HG02885 (cell line): ENCODE data around the gene TRIM34.
"Not testable (repeated sequence)": the region's sequence is repeated elsewhere in the genome, so short reads cannot be mapped to it uniquely, and the experiment has no call there.

Source experiments
- ATAC-seq: cut with Tn5 transposase; IDR thresholded peaks from one replicate; pipeline ENCODE4 v1.9.1; 2021; ENCODE audit warnings: mild to moderate bottlenecking; ENCODE audit not compliant: unreplicated experiment, poor library complexity

Gene TRIM34, protein sequence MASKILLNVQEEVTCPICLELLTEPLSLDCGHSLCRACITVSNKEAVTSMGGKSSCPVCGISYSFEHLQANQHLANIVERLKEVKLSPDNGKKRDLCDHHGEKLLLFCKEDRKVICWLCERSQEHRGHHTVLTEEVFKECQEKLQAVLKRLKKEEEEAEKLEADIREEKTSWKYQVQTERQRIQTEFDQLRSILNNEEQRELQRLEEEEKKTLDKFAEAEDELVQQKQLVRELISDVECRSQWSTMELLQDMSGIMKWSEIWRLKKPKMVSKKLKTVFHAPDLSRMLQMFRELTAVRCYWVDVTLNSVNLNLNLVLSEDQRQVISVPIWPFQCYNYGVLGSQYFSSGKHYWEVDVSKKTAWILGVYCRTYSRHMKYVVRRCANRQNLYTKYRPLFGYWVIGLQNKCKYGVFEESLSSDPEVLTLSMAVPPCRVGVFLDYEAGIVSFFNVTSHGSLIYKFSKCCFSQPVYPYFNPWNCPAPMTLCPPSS

DNA sequence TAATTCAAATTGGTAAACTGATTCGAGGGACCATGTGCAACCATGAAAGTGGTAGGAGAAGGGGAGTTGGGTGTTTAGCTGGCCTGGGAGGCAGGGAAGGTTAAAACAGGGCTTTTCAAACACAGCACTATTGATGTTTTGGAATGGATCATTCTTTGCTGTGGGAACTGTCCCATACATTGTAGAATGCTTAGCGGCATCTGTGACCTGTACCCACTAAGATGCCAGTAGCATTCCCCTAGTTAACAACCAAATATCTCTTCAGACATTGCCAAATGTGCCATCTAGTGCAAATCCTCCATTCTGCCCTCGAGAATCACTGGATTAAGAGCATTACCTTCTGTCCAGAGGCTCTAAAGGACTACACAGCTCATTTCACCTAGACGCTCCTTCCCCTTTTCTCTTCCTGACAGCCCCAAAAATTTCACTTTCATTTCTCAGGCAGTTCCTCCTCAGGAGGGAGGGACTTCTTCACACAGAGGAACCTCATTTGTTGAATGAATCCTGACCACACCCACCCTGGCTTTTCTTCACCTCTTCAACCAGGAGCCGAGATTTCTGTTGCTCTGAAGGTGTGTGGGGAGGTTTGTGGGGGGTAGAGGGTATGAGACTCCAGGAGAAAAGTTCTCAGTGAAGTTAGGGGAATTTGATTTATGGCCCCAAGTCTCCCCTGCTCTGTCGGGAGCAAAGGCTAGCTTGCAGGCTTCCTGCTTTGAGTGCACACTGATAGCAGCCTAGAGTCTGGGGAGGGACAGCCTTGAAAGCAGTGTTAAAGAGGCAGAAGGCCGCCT is at the start of gene TRIM34:
TSS of gene TRIM34 (plus strand) at position 513 of the 791 bp plus-strand sequence. CDS start 7,331 bp downstream, outside the sequence.
- ATAC-seq, result peak; percentile 96

DNA sequence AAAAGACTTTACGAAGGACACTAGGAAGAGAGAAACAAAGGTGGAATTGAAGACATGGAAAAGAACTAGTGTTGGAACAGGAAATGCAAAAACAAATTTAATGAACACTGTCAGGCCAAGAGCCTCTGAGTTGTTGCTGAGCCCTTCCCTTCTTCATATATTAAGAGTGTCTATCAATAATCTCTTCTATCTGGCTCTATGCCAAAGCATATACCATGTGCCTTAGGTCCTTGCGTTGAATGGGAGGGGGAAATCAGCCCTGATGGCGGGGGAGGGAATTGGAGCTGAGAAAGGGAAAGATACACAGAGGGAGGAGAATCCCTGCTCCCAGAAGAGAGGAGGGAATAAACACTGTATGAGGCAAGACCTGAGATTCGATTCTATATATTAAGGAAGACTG is 49.6 kb upstream of the TRIM34 start:
- no peak for ATAC-seq

- ATAC-seq, result no peak
Observed at GRCh38 chr11:5577101-5577500, 47.7 kb upstream of the TRIM34 start.

DNA sequence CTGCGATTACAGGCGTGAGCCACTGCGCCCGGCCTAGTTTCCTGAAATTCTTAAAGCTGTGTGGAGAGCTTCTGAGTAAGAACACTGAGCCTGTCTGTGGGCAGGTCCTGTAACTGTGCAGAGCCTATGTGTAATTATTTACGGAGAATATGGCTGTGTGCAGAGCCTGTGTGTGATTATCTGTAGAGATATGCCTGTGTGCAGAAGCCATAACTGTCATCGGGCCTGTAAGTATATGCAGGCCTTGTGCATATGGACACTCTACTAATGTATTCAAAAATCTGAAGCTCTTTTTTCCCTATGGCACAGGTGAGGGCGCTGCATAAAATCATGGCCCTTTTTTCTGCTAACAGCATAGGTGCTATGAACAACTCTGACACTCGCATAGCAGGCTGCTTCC is 44.2 kb upstream of the TRIM34 start, which contains the start of gene OR52B6:
TSS of gene OR52B6 (plus strand) at position 301 of the 400 bp plus-strand sequence. CDS start at position 301, 0 bp downstream.
- no peak for ATAC-seq

DNA sequence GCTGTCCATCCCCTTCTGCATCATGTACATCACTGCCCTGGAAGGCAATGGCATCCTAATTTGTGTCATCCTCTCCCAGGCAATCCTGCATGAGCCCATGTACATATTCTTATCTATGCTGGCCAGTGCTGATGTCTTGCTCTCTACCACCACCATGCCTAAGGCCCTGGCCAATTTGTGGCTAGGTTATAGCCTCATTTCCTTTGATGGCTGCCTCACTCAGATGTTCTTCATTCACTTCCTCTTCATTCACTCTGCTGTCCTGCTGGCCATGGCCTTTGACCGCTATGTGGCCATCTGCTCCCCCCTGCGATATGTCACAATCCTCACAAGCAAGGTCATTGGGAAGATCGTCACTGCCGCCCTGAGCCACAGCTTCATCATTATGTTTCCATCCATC is 43.8 kb upstream of the TRIM34 start:
- no peak for ATAC-seq

GRCh38 chr11:5584458-5584857 is 40.3 kb upstream of the TRIM34 start:
- not testable (repeated sequence) for ATAC-seq

GRCh38 chr11:5589906-5590305 is 34.9 kb upstream of the TRIM34 start:
- ATAC-seq, result not testable (repeated sequence)

DNA sequence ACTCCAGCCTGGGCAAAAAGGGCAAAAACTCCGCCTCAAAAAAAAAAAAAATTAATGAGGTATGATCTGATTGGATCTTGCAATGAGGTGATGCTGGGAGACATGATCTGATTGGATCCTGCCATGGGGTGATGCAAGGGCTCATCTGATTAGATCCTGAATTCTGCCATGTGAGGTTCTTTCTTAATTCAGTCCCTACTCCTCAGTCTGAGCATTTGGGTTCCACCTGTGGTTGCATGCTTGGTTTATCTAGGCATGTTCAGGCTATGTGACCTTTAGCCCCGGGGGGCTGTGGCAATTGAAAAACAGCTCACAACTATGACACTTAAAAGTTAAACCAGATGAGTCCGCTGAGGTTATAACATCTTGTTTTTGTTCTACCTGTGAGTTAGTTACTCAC is 33.2 kb upstream of the TRIM34 start:
- ATAC-seq, result no peak

DNA sequence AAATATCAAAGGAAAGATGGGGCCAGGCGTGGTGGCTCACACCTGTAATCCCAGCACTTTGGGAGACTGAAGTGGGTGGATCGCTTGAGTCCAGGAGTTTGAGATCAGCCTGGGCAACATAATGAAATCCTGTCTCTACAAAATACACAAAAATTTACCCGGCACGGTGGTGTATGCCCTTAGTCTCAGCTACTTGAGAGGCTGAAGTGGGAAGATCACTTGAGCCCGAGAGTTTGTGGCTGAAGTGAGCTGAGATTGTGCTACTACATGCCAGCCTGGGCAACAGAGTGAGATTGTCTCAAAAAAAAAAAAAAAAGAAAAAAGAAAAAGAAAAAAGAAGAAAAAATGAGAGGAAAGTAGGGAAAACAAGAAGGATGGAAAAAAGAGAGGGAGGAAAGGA is 32.2 kb upstream of the TRIM34 start:
- ATAC-seq, result no peak

- ATAC-seq, result no peak
Observed at GRCh38 chr11:5593146-5593545, 31.7 kb upstream of the TRIM34 start.

GRCh38 chr11:5596607-5597201 is 28.1 kb upstream of the TRIM34 start, which contains the start of gene TRIM6:
TRIM6 (plus strand) TSS chr11:5596637; CDS start chr11:5596898, 261 bp downstream.
- peak; percentile 34 for ATAC-seq

DNA sequence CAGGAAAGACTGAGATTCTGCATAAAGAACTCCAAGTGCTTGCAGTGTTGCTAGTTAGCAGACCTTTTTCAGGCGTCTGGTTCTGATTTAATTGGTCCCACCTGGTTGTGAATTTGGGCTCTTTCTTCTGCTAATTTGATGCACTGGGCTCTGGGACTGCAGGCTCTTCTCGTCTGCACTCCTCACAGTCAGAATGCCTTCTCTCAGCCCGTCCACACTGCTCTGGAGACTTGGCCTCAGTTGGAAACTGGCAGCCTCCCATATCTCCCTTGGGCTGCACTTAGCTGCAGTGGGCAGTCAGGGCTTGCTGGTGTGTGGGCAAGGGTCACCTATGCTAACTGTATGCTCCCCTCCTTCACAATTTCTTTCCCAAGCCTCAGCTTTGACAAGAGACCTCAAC is 26.8 kb upstream of the TRIM34 start:
- no peak for ATAC-seq

- ATAC-seq, result peak; percentile 97
Observed at GRCh38 chr11:5600374-5600851, 24.4 kb upstream of the TRIM34 start.

DNA sequence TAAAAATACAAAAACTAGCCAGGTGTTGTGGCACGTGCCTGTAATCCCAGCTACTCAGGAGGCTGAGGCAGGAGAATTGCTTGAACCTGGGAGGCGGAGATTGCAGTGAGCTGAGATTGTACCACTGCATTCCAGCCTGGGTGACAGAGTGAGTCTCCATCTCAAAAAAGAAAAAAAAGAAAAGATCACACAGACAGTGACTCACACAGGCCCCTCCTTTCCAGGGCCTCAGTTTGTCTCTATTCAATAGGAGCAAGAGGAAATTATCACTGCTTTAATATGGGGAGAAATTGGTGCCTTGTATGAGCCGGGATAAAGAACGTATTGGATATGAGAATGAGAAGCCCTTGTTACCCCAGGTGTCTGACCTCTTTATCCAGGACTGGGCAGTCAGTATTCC is 22.0 kb upstream of the TRIM34 start:
- not testable (repeated sequence) for ATAC-seq

GRCh38 chr11:5603326-5603725 is 21.5 kb upstream of the TRIM34 start:
- ATAC-seq, result no peak

DNA sequence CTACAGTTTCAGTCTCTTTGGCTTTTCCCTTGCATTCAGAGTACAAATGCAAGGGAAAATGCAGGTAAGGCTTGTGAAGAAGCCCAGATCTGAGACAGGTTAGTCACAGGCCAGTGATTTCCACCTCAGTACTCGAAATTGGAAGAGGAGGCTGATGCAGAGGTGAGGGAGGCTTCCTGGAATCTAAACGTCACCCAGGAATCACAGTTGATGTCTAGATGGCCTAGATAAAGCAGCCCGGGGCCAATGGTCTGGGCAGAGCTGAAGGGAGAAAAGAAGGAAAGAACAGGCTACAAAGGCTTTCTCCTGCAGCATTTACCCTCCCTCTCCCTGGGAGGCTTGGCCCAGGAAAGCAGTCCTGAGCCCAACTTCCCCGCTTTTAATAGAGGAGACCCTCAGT is 19.9 kb upstream of the TRIM34 start:
- ATAC-seq, result no peak

- peak; percentile 61 for ATAC-seq
Observed at GRCh38 chr11:5605849-5606248, 19.0 kb upstream of the TRIM34 start.

- ATAC-seq, result no peak
Observed at GRCh38 chr11:5608808-5609207, 16.0 kb upstream of the TRIM34 start.

- no peak for ATAC-seq
Observed at GRCh38 chr11:5610446-5610845, 14.4 kb upstream of the TRIM34 start.

DNA sequence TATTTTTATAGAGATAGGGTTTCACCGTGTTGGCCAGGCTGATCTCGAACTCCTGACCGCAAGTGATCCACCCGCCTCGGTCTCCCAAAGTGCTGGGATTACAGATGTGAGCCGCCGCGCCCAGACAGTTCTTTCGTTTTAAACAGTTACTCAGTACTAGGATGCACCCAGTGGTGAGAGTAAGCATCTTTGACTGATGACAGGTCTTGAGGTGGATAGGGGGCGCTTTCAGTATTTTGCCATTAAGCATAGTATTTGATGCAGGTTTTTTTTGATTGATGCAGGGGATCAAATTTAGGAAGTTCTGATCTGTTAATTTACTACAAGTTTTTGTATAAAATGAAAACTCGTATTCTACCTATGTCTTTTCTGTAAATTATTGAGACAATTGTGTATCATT is 13.2 kb upstream of the TRIM34 start:
- no peak for ATAC-seq

- ATAC-seq, result no peak
Observed at GRCh38 chr11:5618807-5619206, 6.0 kb upstream of the TRIM34 start.
